H9 (cell line): ENCODE measurements around the gene EML5. TPM values are rescaled to one million over a fixed set of nuclear protein-coding genes. Genes with fewer than 3 reads are reported as not detected.

ENCODE experiments used
- DNase-seq: peaks from one replicate; pipeline ENCODE4 v3.0.0-alpha.2; 2017
- H2AFZ ChIP-seq: one replicate; pipeline ENCODE4 v1.6.1; 2013; ENCODE audit warnings: mild to moderate bottlenecking, low read length, control low read depth, moderate library complexity
- H2AK5ac ChIP-seq: 2 replicates; pipeline ENCODE4 v1.6.1; 2013; ENCODE audit warnings: low read length, control low read depth, mixed read lengths; ENCODE audit not compliant: insufficient read length
- H2BK120ac ChIP-seq: one replicate; pipeline ENCODE4 v1.6.1; 2013; ENCODE audit warnings: low read depth, mild to moderate bottlenecking, low read length, control low read depth, inconsistent platforms; ENCODE audit not compliant: poor library complexity, severe bottlenecking
- H2BK12ac ChIP-seq: 2 replicates; pipeline ENCODE4 v1.6.1; 2013; ENCODE audit warnings: low read length, control low read depth, mixed read lengths, low read depth; ENCODE audit not compliant: insufficient read length
- H2BK15ac ChIP-seq: 2 replicates; pipeline ENCODE4 v1.6.1; 2013; ENCODE audit warnings: low read depth, low read length, control low read depth
- H2BK20ac ChIP-seq: one replicate; pipeline ENCODE4 v1.6.1; 2013; ENCODE audit warnings: low read depth, mild to moderate bottlenecking, low read length, control low read depth, inconsistent platforms; ENCODE audit not compliant: poor library complexity, severe bottlenecking
- H2BK5ac ChIP-seq: 2 replicates; pipeline ENCODE4 v1.6.1; 2013; ENCODE audit warnings: low read length, control low read depth, mixed read lengths; ENCODE audit not compliant: insufficient read length
- H3K14ac ChIP-seq: 2 replicates; pipeline ENCODE4 v1.6.1; 2013; ENCODE audit warnings: low read length, control low read depth; ENCODE audit not compliant: insufficient read depth
- H3K18ac ChIP-seq: 2 replicates; pipeline ENCODE4 v1.6.1; 2013; ENCODE audit warnings: low read depth, mild to moderate bottlenecking, mixed read lengths, low read length, control low read depth; ENCODE audit not compliant: insufficient read length
- H3K23ac ChIP-seq: 2 replicates; pipeline ENCODE4 v1.6.1; 2013; ENCODE audit warnings: low read length, control low read depth, mixed read lengths, low read depth; ENCODE audit not compliant: insufficient read length
- H3K23me2 ChIP-seq: 2 replicates; pipeline ENCODE4 v1.6.1; 2013; ENCODE audit warnings: low read depth, mild to moderate bottlenecking, mixed read lengths, low read length, control low read depth; ENCODE audit not compliant: insufficient read length, poor library complexity, severe bottlenecking
- H3K27ac ChIP-seq: 2 replicates; pipeline ENCODE4 v1.5.1; 2013; ENCODE audit warnings: low read length, control low read depth, mixed read lengths, low read depth; ENCODE audit not compliant: insufficient read length
- H3K27me3 ChIP-seq: 2 replicates; pipeline ENCODE4 v1.6.1; 2013; ENCODE audit warnings: low read length, control low read depth, inconsistent platforms; ENCODE audit not compliant: insufficient read depth
- H3K4ac ChIP-seq: 2 replicates; pipeline ENCODE4 v1.6.1; 2013; ENCODE audit warnings: low read depth, mild to moderate bottlenecking, control low read depth, inconsistent platforms, low read length, moderate library complexity
- H3K4me1 ChIP-seq: 2 replicates; pipeline ENCODE4 v1.6.1; 2013; ENCODE audit warnings: low read length, control low read depth, inconsistent platforms; ENCODE audit not compliant: insufficient read depth
- H3K4me2 ChIP-seq: 2 replicates; pipeline ENCODE4 v1.6.1; 2013; ENCODE audit warnings: low read length, control low read depth, mixed read lengths; ENCODE audit not compliant: insufficient read length, insufficient read depth
- H3K56ac ChIP-seq: 2 replicates; pipeline ENCODE4 v1.6.1; 2013; ENCODE audit warnings: low read depth, mild to moderate bottlenecking, mixed read lengths, low read length, control low read depth; ENCODE audit not compliant: insufficient read length
- H3K79me1 ChIP-seq: 2 replicates; pipeline ENCODE4 v1.6.1; 2013; ENCODE audit warnings: low read depth, mild to moderate bottlenecking, moderate library complexity, low read length, control low read depth, inconsistent platforms; ENCODE audit not compliant: insufficient read depth, poor library complexity, severe bottlenecking
- H3K79me2 ChIP-seq: 2 replicates; pipeline ENCODE4 v1.6.1; 2013; ENCODE audit warnings: low read length, control low read depth, inconsistent platforms; ENCODE audit not compliant: insufficient read depth
- H3K9ac ChIP-seq: 2 replicates; pipeline ENCODE4 v1.6.1; 2013; ENCODE audit warnings: low read length, control low read depth, mixed read lengths; ENCODE audit not compliant: insufficient read length; ENCODE audit errors: extremely low read depth
- H3K9me3 ChIP-seq: one replicate; pipeline ENCODE4 v1.6.1; 2013; ENCODE audit warnings: low read depth, low read length, inconsistent platforms; ENCODE audit not compliant: control insufficient read depth
- H3T11ph ChIP-seq: one replicate; pipeline ENCODE4 v1.6.1; 2013; ENCODE audit warnings: mild to moderate bottlenecking, low read length, control low read depth, inconsistent platforms
- H4K20me1 ChIP-seq: one replicate; pipeline ENCODE4 v1.6.1; 2013; ENCODE audit not compliant: control insufficient read depth, insufficient read length, insufficient read depth
- H4K5ac ChIP-seq: 2 replicates; pipeline ENCODE4 v1.6.1; 2013; ENCODE audit warnings: low read depth, mild to moderate bottlenecking, mixed read lengths, low read length, control low read depth; ENCODE audit not compliant: insufficient read length
- H4K8ac ChIP-seq: replicated peaks from 2 replicates; pipeline ENCODE4 v1.6.1; 2013; ENCODE audit warnings: low read length, control low read depth, mixed read lengths, low read depth; ENCODE audit not compliant: insufficient read length
- H4K91ac ChIP-seq: 2 replicates; pipeline ENCODE4 v1.6.1; 2013; ENCODE audit warnings: low read depth, mild to moderate bottlenecking, moderate library complexity, mixed read lengths, low read length, control low read depth; ENCODE audit not compliant: insufficient read length
- H3K27ac Mint-ChIP-seq, 3 experiments: 2 replicates in 2 of 3; 3 replicates in 1 of 3; pipeline ENCODE4 v1.8.0; 2020 to 2021; ENCODE audit warnings: mixed read lengths in 3 of 3, mild to moderate bottlenecking in 1 of 3, moderate library complexity in 1 of 3
- H3K27me3 Mint-ChIP-seq: 2 replicates; pipeline ENCODE4 v1.8.0; 2021; ENCODE audit warnings: low read depth, mild to moderate bottlenecking, moderate library complexity, mixed read lengths
- H3K36me3 Mint-ChIP-seq, 3 experiments: 2 replicates in 2 of 3; 3 replicates in 1 of 3; pipeline ENCODE4 v1.8.0; 2020 to 2021; ENCODE audit warnings: low read depth in 3 of 3, mixed read lengths in 3 of 3; ENCODE audit not compliant: insufficient read depth in 1 of 3
- H3K4me1 Mint-ChIP-seq, 2 experiments: 2 replicates each; pipeline ENCODE4 v1.8.0; 2020; ENCODE audit warnings: mixed read lengths in 2 of 2
- H3K4me3 Mint-ChIP-seq, 2 experiments: 2 replicates in 1 of 2; 3 replicates in 1 of 2; pipeline ENCODE4 v1.8.0; 2020 to 2021; ENCODE audit warnings: mild to moderate bottlenecking in 2 of 2, mixed read lengths in 2 of 2, moderate library complexity in 1 of 2
- H3K9me3 Mint-ChIP-seq, 2 experiments: 2 replicates in 1 of 2; 3 replicates in 1 of 2; pipeline ENCODE4 v1.8.0; 2020; ENCODE audit warnings: mild to moderate bottlenecking in 2 of 2, mixed read lengths in 2 of 2, moderate library complexity in 1 of 2
- WGBS: extraction: QIAGEN DNeasy Blood & Tissue Kit; methylation state at CpG from one replicate; pipeline ENCODE4 v1.1.7; 2013; ENCODE audit warnings: missing lambda C conversion rate, low lambda C conversion rate, mixed read lengths; ENCODE audit not compliant: insufficient read length; ENCODE audit errors: extremely low coverage; 5-methylcytosine and 5-hydroxymethylcytosine counted together
- total RNA-seq: library from RNA; stranded (reverse); gene quantifications from 2 replicates; pipeline ENCODE4 v1.2.1, GENCODE V29; 2021
- TF ChIP-seq, protein P1 (sequence below): fragments of 200-600 bp; sonication (generic); conservative IDR thresholded peaks from 3 replicates; pipeline ENCODE4 v1.8.0; 2021; ENCODE audit warnings: antibody characterized with exemption, mild to moderate bottlenecking

Gene EML5
- total RNA-seq, 1 experiment from 2014 or later: 0.81 TPM

DNA sequence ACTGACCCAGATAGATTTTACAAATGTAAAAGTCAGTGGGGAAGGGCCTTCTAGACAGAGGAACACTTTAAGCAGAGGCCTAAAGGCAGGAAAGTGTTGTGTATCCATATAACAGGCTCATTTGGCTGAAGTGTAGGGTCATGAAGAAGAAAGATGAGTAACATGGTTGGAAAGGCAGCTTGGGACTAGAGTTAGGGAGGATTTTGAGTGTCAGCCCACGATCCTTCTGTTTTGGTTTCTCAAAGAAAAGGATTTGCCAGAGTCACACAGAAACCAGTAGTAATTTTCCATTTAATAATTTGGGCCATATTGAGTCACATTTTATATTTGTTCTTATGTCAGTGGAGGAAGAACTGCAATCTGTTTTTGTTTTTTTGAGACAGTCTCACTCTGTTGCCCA lies 153.5 kb downstream of the EML5 start:
- Histone ChIP-seq H3K9me3 (no peaks in the 10 kb centered on the region), H3K56ac (no peak overlapping the region), H3K23ac (no peak overlapping the region), H4K20me1 (no peaks in the 10 kb centered on the region), H3K79me2 (no peaks in the 10 kb centered on the region), H2BK12ac (no peak overlapping the region), H3K27ac (no peak overlapping the region), H3K79me1 (no peaks in the 10 kb centered on the region), H2AFZ (no peak overlapping the region), H3K27me3 (no peaks in the 10 kb centered on the region), H4K91ac (no peak overlapping the region), H2BK15ac (no peak overlapping the region), H2AK5ac (no peak overlapping the region), H3K23me2 (no peaks in the 10 kb centered on the region), H3T11ph (no peak overlapping the region), H3K4ac (no peak overlapping the region), H3K4me1 (no peaks in the 10 kb centered on the region), H2BK120ac (no peak overlapping the region), H4K8ac (no peak overlapping the region), H3K14ac (no peak overlapping the region), H3K9ac (no peak overlapping the region), H3K18ac (no peak overlapping the region), H2BK5ac (no peak overlapping the region), H3K4me2 (no peak overlapping the region), H4K5ac (no peak overlapping the region), H2BK20ac (no peak overlapping the region)
- H3K27ac Mint-ChIP-seq: no peak overlapping the region; a peak in 1 of 7 replicates
- peaks cover 6% of the 10 kb centered on the region in 2 experiments; a peak in 3 of 5 replicates for H3K9me3 Mint-ChIP-seq
- TF ChIP-seq, protein P1, sequence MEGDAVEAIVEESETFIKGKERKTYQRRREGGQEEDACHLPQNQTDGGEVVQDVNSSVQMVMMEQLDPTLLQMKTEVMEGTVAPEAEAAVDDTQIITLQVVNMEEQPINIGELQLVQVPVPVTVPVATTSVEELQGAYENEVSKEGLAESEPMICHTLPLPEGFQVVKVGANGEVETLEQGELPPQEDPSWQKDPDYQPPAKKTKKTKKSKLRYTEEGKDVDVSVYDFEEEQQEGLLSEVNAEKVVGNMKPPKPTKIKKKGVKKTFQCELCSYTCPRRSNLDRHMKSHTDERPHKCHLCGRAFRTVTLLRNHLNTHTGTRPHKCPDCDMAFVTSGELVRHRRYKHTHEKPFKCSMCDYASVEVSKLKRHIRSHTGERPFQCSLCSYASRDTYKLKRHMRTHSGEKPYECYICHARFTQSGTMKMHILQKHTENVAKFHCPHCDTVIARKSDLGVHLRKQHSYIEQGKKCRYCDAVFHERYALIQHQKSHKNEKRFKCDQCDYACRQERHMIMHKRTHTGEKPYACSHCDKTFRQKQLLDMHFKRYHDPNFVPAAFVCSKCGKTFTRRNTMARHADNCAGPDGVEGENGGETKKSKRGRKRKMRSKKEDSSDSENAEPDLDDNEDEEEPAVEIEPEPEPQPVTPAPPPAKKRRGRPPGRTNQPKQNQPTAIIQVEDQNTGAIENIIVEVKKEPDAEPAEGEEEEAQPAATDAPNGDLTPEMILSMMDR: no peak
- H3K36me3 Mint-ChIP-seq: peaks cover 0 to 11% (median 2%) of the 10 kb centered on the region in 3 experiments; a peak in 3 of 7 replicates
- WGBS: no CpG with 5 or more reads among the region's 1 CpG
- no peaks in the 10 kb centered on the region for H3K27me3 Mint-ChIP-seq
- no peaks in the 10 kb centered on the region for H3K4me1 Mint-ChIP-seq
- H3K4me3 Mint-ChIP-seq: no peak overlapping the region
- no peak for DNase-seq
